Omental fat pad (tissue), 4 donors: ENCODE measurements around the gene MFNG. TPM values are rescaled to one million over a fixed set of nuclear protein-coding genes. Genes with fewer than 3 reads are reported as not detected.

ENCODE experiments used
- ATAC-seq: fragments of 150-250 bp; one replicate; pipeline ENCODE4 v1.9.1; 2016; ENCODE audit warnings: mild to moderate bottlenecking, moderate library complexity; ENCODE audit not compliant: low FRiP score
- DNase-seq: peaks from one replicate; pipeline ENCODE4 v3.0.0-alpha.2; 2019; ENCODE audit warnings: low spot score
- total RNA-seq, 4 donors: library from RNA; depleted of rRNA; stranded (reverse); fragments of >200 nt; gene quantifications; one replicate each; pipeline ENCODE4 v1.1.0, GENCODE V29; 2016
- TF ChIP-seq, protein P1 (sequence below), 3 donors: fragments of 450-650 bp; IDR thresholded peaks; one replicate each; pipeline ENCODE4 v1.5.1; 2016 to 2017; ENCODE audit warnings: antibody characterized with exemption in 3 of 3, mild to moderate bottlenecking in 3 of 3, moderate library complexity in 2 of 3

The MFNG gene
- total RNA-seq, 4 donors from 2014 or later, result 16.0 to 64.2 (median 35.7) TPM

DNA sequence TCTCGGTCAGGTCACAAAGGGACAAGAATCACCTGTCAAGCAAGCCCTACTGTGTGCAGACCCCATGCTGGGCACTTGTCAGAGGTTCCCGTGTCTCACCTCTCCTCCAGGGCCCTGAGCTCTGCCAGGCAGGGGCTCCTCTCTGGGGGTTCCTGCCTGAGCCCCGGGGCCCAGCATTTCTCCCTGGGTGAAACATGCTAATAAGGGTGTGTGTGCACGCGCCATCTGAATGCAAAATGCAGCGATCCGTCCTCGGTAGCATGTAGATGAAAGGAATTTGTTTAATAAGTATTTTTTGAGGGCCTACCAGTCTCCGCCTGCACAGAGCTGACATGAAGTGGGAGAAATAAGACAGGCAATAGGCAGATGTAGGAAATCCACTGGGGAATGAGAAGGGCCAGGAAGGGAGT is 64.7 kb downstream of the MFNG start:
- TF ChIP-seq, protein P1, sequence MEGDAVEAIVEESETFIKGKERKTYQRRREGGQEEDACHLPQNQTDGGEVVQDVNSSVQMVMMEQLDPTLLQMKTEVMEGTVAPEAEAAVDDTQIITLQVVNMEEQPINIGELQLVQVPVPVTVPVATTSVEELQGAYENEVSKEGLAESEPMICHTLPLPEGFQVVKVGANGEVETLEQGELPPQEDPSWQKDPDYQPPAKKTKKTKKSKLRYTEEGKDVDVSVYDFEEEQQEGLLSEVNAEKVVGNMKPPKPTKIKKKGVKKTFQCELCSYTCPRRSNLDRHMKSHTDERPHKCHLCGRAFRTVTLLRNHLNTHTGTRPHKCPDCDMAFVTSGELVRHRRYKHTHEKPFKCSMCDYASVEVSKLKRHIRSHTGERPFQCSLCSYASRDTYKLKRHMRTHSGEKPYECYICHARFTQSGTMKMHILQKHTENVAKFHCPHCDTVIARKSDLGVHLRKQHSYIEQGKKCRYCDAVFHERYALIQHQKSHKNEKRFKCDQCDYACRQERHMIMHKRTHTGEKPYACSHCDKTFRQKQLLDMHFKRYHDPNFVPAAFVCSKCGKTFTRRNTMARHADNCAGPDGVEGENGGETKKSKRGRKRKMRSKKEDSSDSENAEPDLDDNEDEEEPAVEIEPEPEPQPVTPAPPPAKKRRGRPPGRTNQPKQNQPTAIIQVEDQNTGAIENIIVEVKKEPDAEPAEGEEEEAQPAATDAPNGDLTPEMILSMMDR (IDR thresholded peaks at IDR 0.05), result no peak
- ATAC-seq (no peak), DNase-seq (no peak)

DNA sequence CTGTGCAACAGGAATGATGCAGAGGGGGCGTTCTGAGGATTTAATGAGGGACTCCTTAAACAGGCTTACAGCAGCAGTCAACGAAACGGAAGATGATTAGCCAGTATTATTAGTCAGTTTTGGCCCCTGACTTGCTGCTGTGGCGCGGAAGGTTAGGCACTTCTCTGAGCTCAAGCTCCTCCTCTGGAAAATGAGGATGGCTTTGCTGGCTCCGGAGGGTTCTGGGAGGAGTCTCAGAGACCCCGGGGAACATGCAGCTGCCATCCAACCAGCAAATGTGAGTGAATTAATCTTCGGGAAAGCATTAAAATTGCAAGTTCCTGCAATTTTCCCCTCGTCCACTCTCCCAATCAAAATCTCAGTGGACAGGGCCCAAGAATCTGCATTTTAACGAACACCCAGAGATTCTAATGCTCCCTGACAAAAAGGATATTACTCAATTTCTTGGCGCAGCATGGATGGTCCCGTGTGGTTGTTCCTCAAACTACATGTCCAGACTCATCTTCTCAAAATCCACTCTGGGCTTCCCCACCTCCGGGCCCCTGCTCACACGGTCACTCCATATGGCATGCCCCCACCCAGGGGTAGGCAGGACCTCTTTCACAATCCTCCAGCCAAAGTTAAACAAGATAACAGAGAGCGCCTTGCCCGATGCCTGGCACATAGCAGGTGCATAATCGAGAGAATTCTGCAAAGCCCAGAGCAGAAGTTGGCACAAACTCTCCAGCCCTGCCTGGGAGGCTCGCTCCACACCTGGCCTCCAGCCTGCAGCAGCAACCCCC is 65.3 kb downstream of the MFNG start:
- no peak for DNase-seq
- TF ChIP-seq, protein P1 (IDR thresholded peaks at IDR 0.05), result no peak
- no peak for ATAC-seq

DNA sequence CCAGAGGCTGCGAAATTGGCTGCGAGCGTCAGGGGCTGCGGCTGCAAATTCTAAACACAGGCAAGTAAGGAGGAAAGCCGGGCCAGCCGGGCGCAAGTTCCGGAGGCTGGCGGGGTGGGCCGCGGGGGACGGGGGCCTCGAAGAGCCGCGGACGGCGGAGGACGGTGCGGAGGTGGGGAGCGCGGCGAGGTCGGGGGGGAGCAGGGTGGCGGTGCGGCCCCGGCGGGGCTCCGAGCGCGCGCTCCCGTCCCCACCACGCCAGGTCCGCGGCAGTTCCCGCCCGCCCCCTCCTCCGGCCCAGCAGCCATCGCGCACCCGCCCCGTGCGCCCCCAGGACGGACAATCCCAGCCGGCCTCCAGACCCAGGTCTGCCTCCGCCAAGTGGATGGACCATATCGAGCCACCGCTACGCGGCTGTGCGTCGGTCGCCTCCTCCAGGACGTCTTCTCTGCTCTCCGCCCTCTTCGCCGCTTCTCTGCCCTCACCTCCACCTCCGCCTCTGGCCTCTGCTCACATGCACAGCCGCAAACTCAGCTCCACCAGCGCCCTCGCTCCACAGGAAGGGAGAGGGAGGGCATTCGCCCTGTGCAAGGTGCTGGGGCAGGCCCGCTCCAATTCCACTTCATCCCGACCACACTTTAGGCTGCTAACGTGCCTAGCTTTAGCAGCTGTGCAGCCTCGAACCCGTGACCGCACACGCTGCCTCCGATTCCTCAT is 66.1 kb downstream of the MFNG start:
- no peak for ATAC-seq
- TF ChIP-seq, protein P1 (IDR thresholded peaks at IDR 0.05), result no peak
- no peak for DNase-seq

GRCh38 chr22:37419370-37419968 is 66.7 kb downstream of the MFNG start:
- DNase-seq, result no peak
- ATAC-seq, result no peak

More at GRCh38 chr22:37419370-37419968, 66.7 kb downstream of the MFNG start:
- TF ChIP-seq, protein P1 (IDR thresholded peaks at IDR 0.05), result no peak

Other genes starting within 250 kb of the MFNG start
- 10 to 100 TPM; 11.0 to 51.6 (median 20.0) TPM for gene RAC2, start 242.1 kb downstream of the MFNG start, total RNA-seq
- gene CYTH4, start 203.9 kb downstream of the MFNG start, total RNA-seq, result 10 to 100 TPM; 17.4 to 83.5 (median 34.4) TPM
- gene ELFN2, start 58.9 kb downstream of the MFNG start, total RNA-seq, result under 1 TPM in 1 of 4 donors, not detected in 3; 0.32 TPM
- 10 to 100 TPM in 1 of 4 donors, 1 to 10 TPM in 3; 2.5 to 18.8 (median 4.8) TPM for gene CARD10, start 33.0 kb upstream of the MFNG start, total RNA-seq
- 10 to 100 TPM; 33.1 to 63.0 (median 39.2) TPM for gene CDC42EP1, start 74.1 kb upstream of the MFNG start, total RNA-seq
- 10 to 100 TPM in 1 of 4 donors, 1 to 10 TPM in 2, not detected in 1; 1.8 to 13.6 (median 3.6) TPM for gene LGALS2, start 93.7 kb upstream of the MFNG start, total RNA-seq
- gene GGA1, start 122.5 kb upstream of the MFNG start, total RNA-seq, result 10 to 100 TPM; 28.7 to 50.7 (median 33.9) TPM
- gene SH3BP1, start 153.3 kb upstream of the MFNG start, total RNA-seq, result 10 to 100 TPM in 1 of 4 donors, 1 to 10 TPM in 3; 3.6 to 11.5 (median 8.2) TPM
- 1 to 10 TPM; 3.8 to 5.4 (median 4.3) TPM for gene PDXP, start 172.3 kb upstream of the MFNG start, total RNA-seq
- gene LGALS1, start 189.3 kb upstream of the MFNG start, total RNA-seq, result 1,000 to 10,000 TPM; 1,558 to 2,934 (median 2,167) TPM
- 10 to 100 TPM; 16.4 to 34.8 (median 21.4) TPM for gene NOL12, start 200.0 kb upstream of the MFNG start, total RNA-seq
- 100 to 1,000 TPM in 1 of 4 donors, 10 to 100 TPM in 3; 79.2 to 179 (median 82.8) TPM for gene TRIOBP, start 210.7 kb upstream of the MFNG start, total RNA-seq